K562 (cell line): Measurements from ENCODE around the gene DERL3. TPM values are rescaled to one million over a fixed set of nuclear protein-coding genes. Genes with fewer than 3 reads are reported as not detected.

Experiments
- DEAF1 ChIP-seq: fragments of 450-650 bp; formaldehyde crosslinking; IDR thresholded peaks from 2 replicates; pipeline ENCODE4 v1.4.0; 2020; ENCODE audit warnings: mild to moderate bottlenecking, moderate library complexity
- FOXJ3 ChIP-seq: sonication (generic); formaldehyde crosslinking; IDR thresholded peaks from 2 replicates; pipeline ENCODE4 v1.4.0; 2020; ENCODE audit warnings: mild to moderate bottlenecking, missing genetic modification reagents
- HDGF ChIP-seq: fragments of 450-650 bp; IDR thresholded peaks from 2 replicates; pipeline ENCODE4 v1.6.1; 2016
- ID3 ChIP-seq, 2 experiments: fragments of 250-450 bp in 1 of 2; fragments of 450-650 bp in 1 of 2; sonication (Bioruptor Pico) in 1 of 2; IDR thresholded peaks; 2 replicates each; pipeline versions ENCODE4 v1.6.1 to v1.8.0; 2016 to 2021; ENCODE audit warnings: mild to moderate bottlenecking in 2 of 2, moderate library complexity in 2 of 2, missing compliant biosample characterization in 1 of 2, missing genetic modification characterization in 1 of 2
- JUNB ChIP-seq: fragments of 450-650 bp; formaldehyde crosslinking; conservative IDR thresholded peaks from 2 replicates; pipeline ENCODE4 v1.4.0; 2020; ENCODE audit warnings: mild to moderate bottlenecking
- KLF16 ChIP-seq: IDR thresholded peaks from 2 replicates; pipeline ENCODE4 v1.6.1; 2016; ENCODE audit warnings: antibody characterized with exemption
- MEF2A ChIP-seq: IDR thresholded peaks from 2 replicates; pipeline ENCODE4 v1.6.1; 2011; ENCODE audit warnings: low read depth, mild to moderate bottlenecking, low read length, moderate library complexity; ENCODE audit not compliant: control insufficient read depth
- MTA3 ChIP-seq: fragments of 450-650 bp; formaldehyde crosslinking; IDR thresholded peaks from 2 replicates; pipeline ENCODE4 v1.6.1; 2017; ENCODE audit warnings: mild to moderate bottlenecking, borderline replicate concordance
- MYBL2 ChIP-seq, 2 experiments: fragments of 450-650 bp in 1 of 2; sonication (generic) in 1 of 2; formaldehyde crosslinking in 1 of 2; IDR thresholded peaks; 2 replicates each; pipeline versions ENCODE4 v1.6.1 to v1.8.1; 2017 to 2022; ENCODE audit warnings: borderline replicate concordance in 1 of 2, inconsistent platforms in 1 of 2, low read depth in 1 of 2, mild to moderate bottlenecking in 1 of 2, missing genetic modification reagents in 1 of 2, moderate library complexity in 1 of 2
- MYC ChIP-seq, 2 experiments: fragments of 250-450 bp in 1 of 2; sonication (Bioruptor Pico) in 1 of 2; IDR thresholded peaks; 2 replicates each; pipeline versions ENCODE4 v1.5.1 to v1.6.1; 2012 to 2021; ENCODE audit warnings: low read depth in 2 of 2, borderline replicate concordance in 1 of 2, improper control_type of control experiment in 1 of 2, low read length in 1 of 2, mild to moderate bottlenecking in 1 of 2, moderate library complexity in 1 of 2
- PHF20 ChIP-seq: fragments of 450-650 bp; IDR thresholded peaks from 2 replicates; pipeline ENCODE4 v1.6.1; 2018; ENCODE audit not compliant: partially characterized antibody
- POLR2G ChIP-seq: fragments of 200-400 bp; formaldehyde crosslinking; IDR thresholded peaks from 2 replicates; pipeline ENCODE4 v1.6.1; 2017; ENCODE audit warnings: low read depth, mild to moderate bottlenecking, antibody characterized with exemption, low read length, moderate library complexity
- PRPF4 ChIP-seq: fragments of 200-400 bp; formaldehyde crosslinking; IDR thresholded peaks from one replicate; pipeline ENCODE4 v1.6.1; 2017; ENCODE audit warnings: low read length, low read depth, mild to moderate bottlenecking; ENCODE audit not compliant: insufficient read depth, poor library complexity, severe bottlenecking
- RB1 ChIP-seq: fragments of 450-650 bp; IDR thresholded peaks from 2 replicates; pipeline ENCODE4 v1.6.1; 2017; ENCODE audit warnings: low read depth, mild to moderate bottlenecking
- RBM15 ChIP-seq: fragments of 200-400 bp; formaldehyde crosslinking; IDR thresholded peaks from 2 replicates; pipeline ENCODE4 v1.6.1; 2018; ENCODE audit warnings: mild to moderate bottlenecking, low read length, moderate library complexity; ENCODE audit not compliant: insufficient read depth
- SNAPC5 ChIP-seq: fragments of 250-450 bp; sonication (Bioruptor Pico); IDR thresholded peaks from 2 replicates; pipeline ENCODE4 v1.8.0; 2021; ENCODE audit warnings: moderate library complexity, mild to moderate bottlenecking, inconsistent platforms
- TFAP4 ChIP-seq: sonication (generic); formaldehyde crosslinking; IDR thresholded peaks from 2 replicates; pipeline ENCODE4 v1.8.0; 2022; ENCODE audit warnings: missing genetic modification reagents, mild to moderate bottlenecking, moderate library complexity, borderline replicate concordance
- ZNF551 ChIP-seq: fragments of 250-450 bp; sonication (Bioruptor Pico); IDR thresholded peaks from 2 replicates; pipeline ENCODE4 v1.5.0; 2021; ENCODE audit warnings: mild to moderate bottlenecking, moderate library complexity
- ZSCAN29 ChIP-seq: fragments of 450-650 bp; IDR thresholded peaks from 2 replicates; pipeline ENCODE4 v1.6.1; 2017
- polyA plus RNA-seq, 8 experiments: library from polyadenylated mRNA; depleted of rRNA in 4 of 8; stranded (reverse) in 5 of 8; unstranded in 3 of 8; fragments of >200 nt; fragmentation: Nextera tagmentation in 2 of 8; fragmentation: Illumina TruSeq in 1 of 8; extraction: Ambion mirVana in 2 of 8; extraction: Trizol in 1 of 8; gene quantifications; 2 replicates each; pipeline versions ENCODE4 v1.2.1 to v1.2.3, GENCODE V29; 2011 to 2014; ENCODE audit warnings: inconsistent platforms in 1 of 8, missing spikeins in 1 of 8
- total RNA-seq, 7 experiments: library from RNA; depleted of rRNA in 6 of 7; stranded (reverse); fragments of >200 nt in 6 of 7; fragmentation: Illumina TruSeq in 2 of 7; extraction: Trizol in 2 of 7; gene quantifications; 2 replicates each; pipeline versions ENCODE4 v1.2.1 to v1.2.3, GENCODE V29; 2011 to 2021; ENCODE audit warnings: low replicate concordance in 1 of 7

The DERL3 gene
- total and polyA plus RNA-seq, 9 of the 15 experiments (the other 6 are each of a cell fraction or from before 2014, with no cell fraction given) = 1.3 to 12.4 (median 4.8) TPM

GRCh38 chr22:23849009-23850006 lies 10.5 kb upstream of the DERL3 start (continued):
- TF ChIP-seq MYC (IDR thresholded peaks at IDR 0.05; ENCODE audit: low read depth, low read length) (no peak), MYC (CRISPR knock-in tag; IDR thresholded peaks at IDR 0.05; ENCODE audit: borderline replicate concordance, low read depth) (no peak), SNAPC5 (CRISPR knock-in tag) (no peak), MYBL2 (IDR thresholded peaks at IDR 0.05; ENCODE audit: low read depth) (no peak), MYBL2 (CRISPR knock-in tag; IDR thresholded peaks at IDR 0.05; ENCODE audit: borderline replicate concordance) (no peak), RBM15 (no peak), HDGF (no peak), ZSCAN29 (no peak), JUNB (CRISPR knock-in tag) (no peak), ID3 (CRISPR knock-in tag; IDR thresholded peaks at IDR 0.05) (no peak), ID3 (tag; IDR thresholded peaks at IDR 0.05) (no peak), PRPF4 (no peak), MEF2A (no peak), MTA3 (no peak), PHF20 (no peak), RB1 (peak; percentile 91), FOXJ3 (CRISPR knock-in tag) (no peak), DEAF1 (CRISPR knock-in tag) (peak; percentile 50; the same call in 1 of the 2 replicates), KLF16 (no peak), POLR2G (peak; percentile 40; the same call in 1 of the 2 replicates), ZNF551 (CRISPR knock-in tag) (no peak), TFAP4 (CRISPR knock-in tag) (peak; percentile 58; the same call in 1 of the 2 replicates)
